Colon (tissue), 2 donors: ENCODE data around the gene RFPL3.
"Not testable (repeated sequence)": the region's sequence is repeated elsewhere in the genome, so short reads cannot be mapped to it uniquely, and the experiment has no call there.

ENCODE experiments used
- FAIRE-seq: peaks from 2 replicates; lab custom pipeline; 2012; peaks lifted over from hg19 to GRCh38; lab: Jason Lieb, UNC
- donor health status: control.
- donor health status: control.

RFPL3 gene

GRCh38 chr22:32331236-32331917 is 26.3 kb upstream of the RFPL3 start:
- FAIRE-seq: no peak

GRCh38 chr22:32331918-32332725 is 25.5 kb upstream of the RFPL3 start:
- no peak for FAIRE-seq

GRCh38 chr22:32333141-32333768 is 24.4 kb upstream of the RFPL3 start:
- FAIRE-seq: no peak

GRCh38 chr22:32333769-32334659 is 23.7 kb upstream of the RFPL3 start:
- no peak for FAIRE-seq

GRCh38 chr22:32334660-32335365 is 22.9 kb upstream of the RFPL3 start:
- no peak for FAIRE-seq

DNA sequence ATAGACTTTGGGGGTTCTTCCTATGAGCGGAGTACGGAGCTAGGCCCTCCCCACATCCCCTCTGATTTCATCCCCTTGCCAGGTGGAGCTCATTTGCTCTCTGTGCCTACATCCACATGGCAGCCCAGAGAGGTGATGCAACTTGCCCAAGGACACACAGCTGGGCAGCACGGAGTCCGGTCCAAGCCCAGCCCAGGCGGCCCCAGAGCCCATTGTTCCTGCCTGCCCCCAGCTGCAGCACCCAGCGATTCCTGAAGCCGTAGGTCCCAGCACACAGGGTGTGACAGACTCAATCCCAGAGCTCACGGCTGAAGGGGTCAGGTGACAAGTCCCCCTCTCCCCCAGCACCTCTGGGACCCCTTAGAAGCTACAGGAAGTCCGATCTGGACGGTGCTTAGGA is 22.2 kb upstream of the RFPL3 start:
- FAIRE-seq: no peak

- no peak for FAIRE-seq
These were observed 21.5 kb upstream of the RFPL3 start for GRCh38 chr22:32336121-32336603.

- FAIRE-seq: no peak
These were observed 20.8 kb upstream of the RFPL3 start for GRCh38 chr22:32336771-32337424.

- FAIRE-seq: not testable (repeated sequence)
These were observed 20.2 kb upstream of the RFPL3 start for GRCh38 chr22:32337425-32337824.

- no peak for FAIRE-seq
These were observed 18.9 kb upstream of the RFPL3 start for GRCh38 chr22:32338757-32339156.

DNA sequence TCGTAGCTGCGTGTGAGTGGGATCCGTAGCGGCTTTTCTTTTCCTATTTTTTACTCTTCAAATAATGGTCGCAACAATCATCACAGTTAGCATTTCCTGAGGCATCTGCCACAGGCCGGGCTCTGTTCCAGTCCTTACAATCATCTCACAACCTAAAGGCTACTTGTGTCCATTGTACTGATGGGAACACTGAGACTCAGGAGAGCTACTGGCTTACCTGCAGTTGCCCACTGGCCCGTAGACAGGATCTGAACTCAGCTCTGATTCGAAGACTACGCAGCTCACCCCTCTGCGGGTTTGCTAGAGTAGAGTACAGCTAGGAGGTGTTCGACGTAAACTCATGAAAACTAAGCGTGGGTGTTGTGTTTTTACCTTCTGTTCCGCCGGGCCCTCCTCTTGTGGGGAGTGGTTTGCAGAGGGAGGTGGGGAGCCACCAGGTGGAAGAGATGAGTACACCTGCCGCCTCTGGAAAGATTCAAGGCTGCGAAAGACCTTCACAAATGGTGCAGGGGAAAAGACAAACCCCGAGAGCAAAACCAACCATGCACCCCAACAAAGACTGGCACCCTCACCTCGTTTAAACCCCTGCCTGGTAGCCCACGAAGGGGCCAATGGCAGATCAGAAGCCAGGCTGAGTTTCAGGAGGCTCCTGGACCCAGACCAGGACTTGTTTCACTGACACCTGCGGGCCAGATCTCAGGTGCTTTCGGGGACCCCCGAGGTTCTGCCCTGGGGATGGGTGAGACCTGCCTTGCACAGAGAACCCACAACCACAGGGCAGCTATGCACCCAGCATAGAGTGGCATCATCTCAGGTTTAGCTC is 18.3 kb upstream of the RFPL3 start:
- FAIRE-seq: no peak

DNA sequence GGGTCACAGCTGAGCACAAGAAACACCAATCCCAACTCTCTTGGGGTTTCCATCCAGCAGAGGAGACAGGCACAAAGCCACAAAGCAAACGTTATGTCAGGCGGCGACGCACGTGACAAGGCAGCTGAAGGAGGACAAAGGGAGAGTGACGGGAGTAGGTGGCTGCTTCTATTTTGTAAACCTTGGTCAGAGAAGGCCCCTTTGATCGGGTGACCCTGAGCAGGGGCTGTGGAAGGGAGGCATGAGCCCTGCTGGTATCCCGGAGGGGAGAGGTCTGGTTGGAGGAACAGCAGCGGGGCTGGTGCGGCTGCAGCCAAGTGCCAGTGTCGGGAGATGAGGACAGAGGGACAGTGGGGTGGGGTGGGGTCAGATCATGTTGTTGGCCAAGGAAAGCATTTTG is 17.3 kb upstream of the RFPL3 start:
- no peak for FAIRE-seq

DNA sequence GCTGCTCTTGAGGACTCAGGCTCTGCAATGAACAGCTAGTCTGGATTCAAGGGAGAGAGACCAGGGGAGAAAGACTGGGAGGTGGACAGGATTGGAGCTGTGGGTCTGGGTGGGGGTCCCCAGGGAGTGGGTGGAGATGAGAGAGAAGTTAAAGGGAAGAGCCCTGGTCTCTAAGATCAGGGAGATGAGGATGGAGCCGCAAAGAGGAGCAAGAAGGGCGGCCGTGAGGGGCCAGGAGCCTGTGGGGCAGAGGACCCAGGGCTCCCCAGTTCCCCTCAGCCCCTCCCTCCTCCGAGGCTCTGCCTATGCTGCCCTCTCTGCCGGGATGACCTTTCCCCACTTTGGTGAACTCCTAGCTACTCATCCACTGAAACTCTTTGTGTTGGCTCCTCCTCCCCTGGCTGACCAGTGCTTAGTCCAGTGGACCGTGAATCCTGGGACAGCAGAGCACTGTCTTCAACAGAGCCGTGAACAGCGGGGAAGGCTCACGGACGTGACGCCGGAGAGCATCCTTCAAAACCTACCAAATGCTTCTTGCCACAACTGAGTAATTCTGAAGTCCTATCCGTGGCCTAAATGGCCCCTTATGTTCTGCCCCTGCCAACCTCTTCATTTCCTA is 16.4 kb upstream of the RFPL3 start:
- FAIRE-seq: no peak

GRCh38 chr22:32342977-32343376 is 14.7 kb upstream of the RFPL3 start:
- FAIRE-seq: no peak

DNA sequence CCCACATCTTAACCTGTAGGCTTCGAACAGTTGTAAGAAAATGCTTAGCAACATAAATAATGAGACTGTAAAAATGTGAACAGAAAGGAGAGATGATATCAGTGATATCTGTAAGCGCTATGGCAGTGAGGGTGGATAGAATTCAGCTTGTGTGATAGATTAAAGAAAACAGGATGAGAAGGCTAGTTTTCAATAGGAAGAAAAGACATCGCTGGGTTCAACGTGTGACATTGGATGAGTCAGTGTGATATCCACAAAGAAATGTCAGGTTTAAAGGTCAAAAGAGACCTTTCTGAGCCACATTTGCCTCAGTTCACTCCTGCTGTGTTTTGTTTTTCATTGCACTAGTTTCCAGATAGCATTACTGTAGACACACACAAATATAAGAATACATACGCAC is 13.7 kb upstream of the RFPL3 start:
- no peak for FAIRE-seq

- no peak for FAIRE-seq
These were observed 9.5 kb upstream of the RFPL3 start for GRCh38 chr22:32348031-32348611.

- not testable (repeated sequence) for FAIRE-seq
These were observed 5.8 kb upstream of the RFPL3 start for GRCh38 chr22:32351875-32352274.

- FAIRE-seq: no peak
These were observed 5.0 kb upstream of the RFPL3 start for GRCh38 chr22:32352681-32353080.

GRCh38 chr22:32353292-32353691 is 4.4 kb upstream of the RFPL3 start:
- no peak for FAIRE-seq
